ENCODE results near the gene RDH5.

Gene RDH5

GRCh38 chr12:55711786-55712553 lies 8.2 kb upstream of the RDH5 start:
- DNase-seq = peak in 29 of 56 donors; percentile 13 to 68 (median 42)

GRCh38 chr12:55712700-55713415 lies 7.3 kb upstream of the RDH5 start:
- no peak for DNase-seq

- no peak for DNase-seq
Observed at GRCh38 chr12:55713721-55714120, 6.5 kb upstream of the RDH5 start.

- no peak for DNase-seq
Observed at GRCh38 chr12:55715169-55715764, 4.9 kb upstream of the RDH5 start.

- peak in 55 of 56 donors; percentile 34 to 90 (median 79) for DNase-seq
Observed at GRCh38 chr12:55715833-55716581, 4.2 kb upstream of the RDH5 start, which contains the start of gene BLOC1S1. Gene BLOC1S1, plus strand, starts transcription at chr12:55716046. Its CDS starts 6 bp downstream, at chr12:55716052.

GRCh38 chr12:55716582-55716957 lies 3.6 kb upstream of the RDH5 start:
- no peak for DNase-seq

- no peak for DNase-seq
Observed at GRCh38 chr12:55717011-55718007, 2.9 kb upstream of the RDH5 start.

GRCh38 chr12:55718015-55718414 lies 2.2 kb upstream of the RDH5 start:
- DNase-seq = peak in 1 of 56 donors; percentile 20

GRCh38 chr12:55718624-55719275 lies 1.4 kb upstream of the RDH5 start:
- DNase-seq = no peak

GRCh38 chr12:55719371-55719770 lies 822 bp upstream of the RDH5 start:
- no peak for DNase-seq

- DNase-seq = peak in 47 of 56 donors; percentile 16 to 84 (median 56)
Observed at GRCh38 chr12:55720894-55721444, 776 bp downstream of the RDH5 start.

GRCh38 chr12:55721601-55722213 lies 1.5 kb downstream of the RDH5 start:
- peak in 2 of 56 donors; percentile 18 to 34 for DNase-seq

- DNase-seq = no peak
Observed at GRCh38 chr12:55722948-55723347, 2.8 kb downstream of the RDH5 start.

- DNase-seq = no peak
Observed at GRCh38 chr12:55723516-55724225, 3.5 kb downstream of the RDH5 start.

- peak in 38 of 56 donors; percentile 13 to 82 (median 47) for DNase-seq
Observed at GRCh38 chr12:55724226-55724939, 4.2 kb downstream of the RDH5 start.

- no peak for DNase-seq
Observed at GRCh38 chr12:55724940-55725309, 4.7 kb downstream of the RDH5 start.

- DNase-seq = no peak
Observed at GRCh38 chr12:55725556-55725955, 5.4 kb downstream of the RDH5 start.

GRCh38 chr12:55726971-55727370 lies 6.8 kb downstream of the RDH5 start:
- DNase-seq = no peak
